RCC 7860 (cell line): ENCODE measurements around the gene LMCD1.
"Not testable (repeated sequence)": the region's sequence is repeated elsewhere in the genome, so short reads cannot be mapped to it uniquely, and the experiment has no call there.

Experiments
- DNase-seq: peaks from one replicate; pipeline ENCODE4 v3.0.0-alpha.2; 2015; ENCODE audit warnings: low spot score
- FAIRE-seq: peaks from 2 replicates; lab custom pipeline; 2012; peaks lifted over from hg19 to GRCh38; lab: Jason Lieb, UNC

Gene LMCD1

GRCh38 chr3:8579943-8580342 lies 78.3 kb downstream of the LMCD1 start:
- DNase-seq (no peak), FAIRE-seq (no peak)

- not testable (repeated sequence) for FAIRE-seq, DNase-seq
Observed at GRCh38 chr3:8580434-8580833, 78.8 kb downstream of the LMCD1 start.

- FAIRE-seq: no peak
- DNase-seq: no peak
Observed at GRCh38 chr3:8581373-8581772, 79.8 kb downstream of the LMCD1 start.

GRCh38 chr3:8581806-8582445 lies 80.3 kb downstream of the LMCD1 start:
- DNase-seq: no peak
- no peak for FAIRE-seq

- no peak for DNase-seq
- no peak for FAIRE-seq
Observed at GRCh38 chr3:8584661-8585060, 83.0 kb downstream of the LMCD1 start.

- no peak for DNase-seq
- FAIRE-seq: no peak
Observed at GRCh38 chr3:8589880-8590556, 88.4 kb downstream of the LMCD1 start.

- DNase-seq (no peak), FAIRE-seq (no peak)
Observed at GRCh38 chr3:8593021-8593827, 91.6 kb downstream of the LMCD1 start.

GRCh38 chr3:8595252-8595651 lies 93.6 kb downstream of the LMCD1 start:
- no peak for DNase-seq
- no peak for FAIRE-seq

GRCh38 chr3:8595695-8596115 lies 94.1 kb downstream of the LMCD1 start:
- no peak for DNase-seq
- no peak for FAIRE-seq

- DNase-seq (no peak), FAIRE-seq (no peak)
Observed at GRCh38 chr3:8596321-8597218, 94.9 kb downstream of the LMCD1 start.

GRCh38 chr3:8597219-8597853 lies 95.7 kb downstream of the LMCD1 start:
- DNase-seq: no peak
- FAIRE-seq: no peak

GRCh38 chr3:8599146-8599545 lies 97.5 kb downstream of the LMCD1 start:
- FAIRE-seq (no peak), DNase-seq (no peak)

- FAIRE-seq (no peak), DNase-seq (no peak)
Observed at GRCh38 chr3:8600457-8600856, 98.8 kb downstream of the LMCD1 start.

- no peak for FAIRE-seq
- DNase-seq: no peak
Observed at GRCh38 chr3:8603115-8603710, 101.6 kb downstream of the LMCD1 start.

GRCh38 chr3:8604006-8604405 lies 102.4 kb downstream of the LMCD1 start:
- DNase-seq (no peak), FAIRE-seq (no peak)

GRCh38 chr3:8604988-8605387 lies 103.4 kb downstream of the LMCD1 start:
- DNase-seq: no peak
- no peak for FAIRE-seq

- FAIRE-seq (no peak), DNase-seq (no peak)
Observed at GRCh38 chr3:8606701-8607231, 105.1 kb downstream of the LMCD1 start.

GRCh38 chr3:8607234-8608040 lies 105.8 kb downstream of the LMCD1 start:
- DNase-seq (no peak), FAIRE-seq (no peak)
